Lung (tissue), 12 donors: ENCODE data around the gene IFT43. TPM values are rescaled to one million over a fixed set of nuclear protein-coding genes. Genes with fewer than 3 reads are reported as not detected.
A peak's percentile ranks its signal among the peaks of the same experiment; 100 is the strongest.

Source experiments
- ATAC-seq: fragments of 200-7000 bp; cut with Tn5 transposase; one replicate; pipeline ENCODE4 v1.9.1; 2020; ENCODE audit warnings: moderate number of reproducible peaks; ENCODE audit not compliant: insufficient read depth, low FRiP score
- DNase-seq, 3 donors: peaks; one replicate each; pipeline ENCODE4 v3.0.0-alpha.2; 2013 to 2017
- H3K27ac ChIP-seq, 2 donors: one replicate each; pipeline ENCODE4 v1.5.1; 2013; ENCODE audit warnings: mild to moderate bottlenecking in 2 of 2, moderate library complexity in 2 of 2, control low read depth in 1 of 2, inconsistent platforms in 1 of 2, low read depth in 1 of 2, low read length in 1 of 2
- H3K27me3 ChIP-seq, 3 donors: one replicate each; pipeline ENCODE4 v1.5.1; 2013; ENCODE audit warnings: low read length in 2 of 3; ENCODE audit not compliant: control insufficient read depth in 3 of 3, insufficient read depth in 3 of 3
- H3K36me3 ChIP-seq, 4 donors: one replicate each; pipeline ENCODE4 v1.5.1; 2013; ENCODE audit warnings: low read length in 4 of 4, mild to moderate bottlenecking in 1 of 4, moderate library complexity in 1 of 4; ENCODE audit not compliant: control insufficient read depth in 4 of 4, insufficient read depth in 4 of 4
- H3K4me1 ChIP-seq, 5 donors: one replicate each; pipeline ENCODE4 v1.5.1; 2013; ENCODE audit warnings: low read length in 5 of 5, mild to moderate bottlenecking in 2 of 5, moderate library complexity in 1 of 5; ENCODE audit not compliant: control insufficient read depth in 5 of 5, insufficient read depth in 5 of 5
- H3K4me3 ChIP-seq: one replicate; pipeline ENCODE4 v1.5.1; 2013; ENCODE audit warnings: mild to moderate bottlenecking, control low read depth, moderate library complexity
- H3K9ac ChIP-seq, 2 donors: one replicate each; pipeline ENCODE4 v1.5.1; 2013; ENCODE audit warnings: low read length in 2 of 2, control low read depth in 1 of 2; ENCODE audit not compliant: insufficient read depth in 1 of 2
- H3K9me3 ChIP-seq, 4 donors: one replicate each; pipeline ENCODE4 v1.5.1; 2013; ENCODE audit warnings: low read length in 3 of 4, mild to moderate bottlenecking in 1 of 4, moderate library complexity in 1 of 4; ENCODE audit not compliant: control insufficient read depth in 4 of 4, insufficient read depth in 3 of 4
- CTCF ChIP-seq: IDR thresholded peaks from 2 replicates; pipeline ENCODE4 v1.5.1; 2012; ENCODE audit warnings: mild to moderate bottlenecking; ENCODE audit errors: control extremely low read depth, extremely low read depth
- WGBS, 2 donors: extraction: QIAGEN DNeasy Blood & Tissue Kit; methylation state at CpG; one replicate each; pipeline ENCODE4 v1.1.7; 2013; 5-methylcytosine and 5-hydroxymethylcytosine counted together
- polyA plus RNA-seq, 2 donors: library from polyadenylated mRNA; stranded (reverse); fragments of 200-250 nt; gene quantifications; one replicate each; pipeline ENCODE4 v1.2.1, GENCODE V29; 2013
- total RNA-seq, 2 donors: library from RNA; depleted of rRNA in 1 of 2; stranded (reverse); fragments of >200 nt in 1 of 2; gene quantifications; one replicate each; pipeline ENCODE4 v1.2.1, GENCODE V29; 2014 to 2021
- donor health status: control.
- donor health status: control.
- donor health status: Bipolar disorder and iron deficiency.
- donor health status: healthy.
- donor health status: DM: yes; HTN: yes; CAD: no.

IFT43 gene
- total and polyA plus RNA-seq, 4 donors, result 35.4 to 51.6 (median 40.4) TPM

- no peak for TF ChIP-seq CTCF
- 64 to 81% methylated on average over 1 of the region's 1 CpG for whole genome bisulfite sequencing, 2 donors
- Histone ChIP-seq H3K4me3 (no peak overlapping the region), H3K36me3 (peaks cover 11 to 47% (median 27%) of the 10 kb centered on the region in 4 donors), H3K27me3 (no peaks in the 10 kb centered on the region), H3K27ac (no peak overlapping the region), H3K9ac (no peak overlapping the region), H3K4me1 (peaks cover 2 to 25% (median 12%) of the 10 kb centered on the region in 5 donors), H3K9me3 (no peaks in the 10 kb centered on the region)
- no peak for DNase-seq
- ATAC-seq, result no peak
Measured at GRCh38 chr14:75996488-75996887, 10.9 kb downstream of the IFT43 start.

DNA sequence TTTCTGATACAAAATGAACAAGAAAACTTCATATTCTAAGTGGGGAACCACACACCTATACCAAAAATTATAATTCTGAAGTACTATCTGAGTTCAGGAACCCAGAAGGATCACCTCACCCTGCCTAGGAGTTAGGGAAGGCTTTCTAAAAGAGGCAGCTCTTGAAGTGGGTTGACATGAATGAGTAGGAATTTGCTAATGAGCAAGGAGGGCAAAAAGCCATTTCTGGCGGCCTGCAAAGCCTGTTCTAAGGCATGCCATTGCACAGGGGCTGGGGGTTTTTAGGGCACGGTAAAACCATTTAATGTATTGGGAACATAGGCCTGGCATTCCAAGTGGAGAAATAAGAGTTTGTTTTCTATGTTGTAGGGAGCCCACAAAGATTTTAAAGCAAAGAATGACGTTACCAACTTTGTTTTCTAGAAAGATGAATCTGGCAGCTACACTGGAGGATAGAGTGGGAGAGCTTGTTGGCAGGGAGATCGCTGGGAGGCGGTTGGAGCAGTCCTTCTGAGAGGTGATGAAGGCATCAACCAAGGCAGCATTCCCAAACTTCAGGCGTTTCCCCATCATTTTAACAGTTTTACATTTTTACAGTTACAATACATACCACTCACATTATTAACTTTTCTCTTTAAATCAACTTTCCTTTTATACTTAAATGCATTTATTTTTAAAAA, 14.1 kb downstream of the IFT43 start:
- ATAC-seq (no peak), DNase-seq (no peak)
- no peak overlapping the region for H3K4me3 ChIP-seq
- peaks cover 0 to 4% (median 0%) of the 10 kb centered on the region in 4 donors for H3K9me3 ChIP-seq
- TF ChIP-seq CTCF, result no peak
- WGBS, 2 donors, result 81 to 92% methylated on average over 6 of the region's 6 CpGs
- H3K27ac ChIP-seq, result peak overlapping the region in 1 of 2 donors; percentile 45
- H3K27me3 ChIP-seq, result no peaks in the 10 kb centered on the region
- H3K4me1 ChIP-seq, result peaks cover 2 to 20% (median 5%) of the 10 kb centered on the region in 5 donors
- H3K9ac ChIP-seq, result no peak overlapping the region
- H3K36me3 ChIP-seq, result peaks cover 13 to 54% (median 25%) of the 10 kb centered on the region in 4 donors

GRCh38 chr14:76002383-76002782, 16.8 kb downstream of the IFT43 start:
- DNase-seq (no peak), ATAC-seq (no peak)
- no peaks in the 10 kb centered on the region for H3K27me3 ChIP-seq
- no peak for TF ChIP-seq CTCF
- no peak overlapping the region for H3K9ac ChIP-seq
- no peak overlapping the region for H3K27ac ChIP-seq
- H3K4me3 ChIP-seq, result no peak overlapping the region
- H3K9me3 ChIP-seq, result peaks cover 0 to 4% (median 2%) of the 10 kb centered on the region in 4 donors
- no peaks in the 10 kb centered on the region for H3K4me1 ChIP-seq
- H3K36me3 ChIP-seq, result peaks cover 18 to 62% (median 33%) of the 10 kb centered on the region in 4 donors
- 83 to 92% methylated on average over 1 of the region's 1 CpG for WGBS, 2 donors

DNA sequence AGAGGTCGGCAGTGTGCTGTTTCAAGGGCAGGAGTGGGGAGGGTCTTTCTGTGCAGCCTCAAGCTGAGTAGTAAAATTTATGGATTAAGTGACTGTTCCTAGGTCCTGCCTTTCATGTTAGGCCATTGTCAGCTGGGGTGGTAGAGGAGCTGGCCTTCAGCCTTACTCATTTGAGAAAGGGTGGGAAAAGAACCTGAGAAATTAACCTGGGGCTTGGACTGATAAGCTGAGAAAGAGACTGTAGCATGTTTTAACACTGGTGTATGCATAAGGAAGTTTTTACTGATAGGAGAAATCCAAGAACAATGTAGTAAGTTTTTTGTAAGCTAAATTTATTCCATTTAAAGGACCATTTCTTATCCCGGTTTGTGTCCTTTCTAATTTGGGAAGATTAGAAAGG, 20.7 kb downstream of the IFT43 start:
- no peak for TF ChIP-seq CTCF
- Histone ChIP-seq H3K9me3 (peaks cover 0 to 4% (median 2%) of the 10 kb centered on the region in 4 donors), H3K9ac (no peak overlapping the region), H3K27ac (no peak overlapping the region), H3K4me3 (no peak overlapping the region), H3K36me3 (peaks cover 7 to 45% (median 29%) of the 10 kb centered on the region in 4 donors), H3K27me3 (no peaks in the 10 kb centered on the region), H3K4me1 (peaks cover 0 to 1% (median 0%) of the 10 kb centered on the region in 5 donors)
- ATAC-seq (no peak), DNase-seq (no peak)
- 90% methylated on average over 2 of the region's 2 CpGs for WGBS, 2 donors
